ENCODE results near the gene ITK.
A peak's percentile ranks its signal among the peaks of the same experiment; 100 is the strongest.

The ITK gene

GRCh38 chr5:157252711-157253465 is 72.2 kb downstream of the ITK start:
- peak; percentile 20 for DNase-seq

DNA sequence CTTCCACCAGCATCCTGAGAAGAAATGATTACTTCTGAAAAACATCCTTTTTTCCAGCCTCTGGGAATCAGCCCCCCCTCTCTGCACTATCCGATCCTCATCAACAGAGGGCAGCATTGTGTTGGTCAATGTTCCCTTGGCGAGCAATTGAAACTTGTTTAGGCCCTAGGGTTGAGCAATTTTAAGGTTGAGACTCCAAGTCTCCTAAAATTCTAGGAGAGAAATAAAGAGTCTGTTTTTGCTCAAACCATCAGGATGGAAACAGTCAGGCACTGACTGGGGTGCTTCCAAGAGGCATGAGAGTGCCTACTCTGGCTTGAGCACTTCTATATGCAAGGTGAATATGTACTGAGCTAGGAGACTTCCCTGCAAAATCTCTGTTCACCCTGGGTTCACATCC is 72.9 kb downstream of the ITK start:
- peak; percentile 37 for DNase-seq

DNA sequence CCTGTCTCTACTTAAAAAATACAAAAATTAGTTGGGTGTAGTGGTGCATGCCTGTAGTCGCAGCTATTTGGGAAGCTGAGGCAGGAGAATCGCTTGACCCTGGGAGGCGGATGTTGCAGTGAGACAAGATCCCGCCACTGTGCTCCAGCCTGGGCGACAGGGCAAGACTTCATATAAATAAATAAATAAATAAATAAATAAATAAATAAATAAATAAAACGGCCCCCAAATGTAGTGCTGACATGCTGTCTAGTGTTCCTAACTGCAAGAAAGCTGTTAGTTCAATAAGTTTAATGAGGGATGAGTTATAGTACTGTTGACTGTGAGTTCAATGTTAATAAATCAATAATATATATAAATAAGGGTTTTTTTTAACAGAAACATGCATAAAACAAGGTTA is 77.8 kb downstream of the ITK start:
- no peak for DNase-seq

GRCh38 chr5:157259699-157260098 is 79.1 kb downstream of the ITK start:
- no peak for DNase-seq

DNA sequence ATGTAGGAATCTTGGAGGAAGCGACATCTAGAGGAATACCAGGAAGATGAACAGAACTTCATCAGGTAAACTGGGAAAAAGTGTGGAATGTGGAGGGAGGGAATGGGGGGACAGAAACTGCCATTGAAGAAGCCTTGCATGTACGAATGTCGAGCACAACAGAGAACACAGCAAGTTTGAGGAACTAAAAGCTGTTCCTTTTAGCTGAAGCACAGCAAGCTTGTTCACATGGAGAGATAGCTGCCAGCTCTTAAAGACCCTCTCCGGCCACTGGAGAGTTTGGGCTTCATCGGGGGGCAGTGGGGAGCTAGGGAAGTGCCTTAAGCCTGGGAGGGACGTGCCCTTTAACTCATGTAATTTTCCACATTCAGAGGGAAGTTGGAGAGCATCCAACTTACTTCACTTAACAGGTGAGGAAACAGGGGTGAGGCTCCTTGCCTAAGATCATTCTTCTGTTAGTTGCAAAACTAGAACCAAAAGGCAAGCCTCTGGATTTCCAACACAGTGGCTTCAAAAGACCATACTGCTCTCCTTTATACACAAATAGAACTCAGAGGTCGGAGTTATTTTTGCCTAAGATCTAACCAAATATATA is 83.0 kb downstream of the ITK start:
- no peak for DNase-seq

GRCh38 chr5:157265714-157266285 is 85.2 kb downstream of the ITK start, which contains the start of gene CYFIP2:
TSS of gene CYFIP2 (plus strand) at chr5:157266123. CDS start at chr5:157285362, 19,239 bp downstream.
- peak; percentile 25 for DNase-seq

DNA sequence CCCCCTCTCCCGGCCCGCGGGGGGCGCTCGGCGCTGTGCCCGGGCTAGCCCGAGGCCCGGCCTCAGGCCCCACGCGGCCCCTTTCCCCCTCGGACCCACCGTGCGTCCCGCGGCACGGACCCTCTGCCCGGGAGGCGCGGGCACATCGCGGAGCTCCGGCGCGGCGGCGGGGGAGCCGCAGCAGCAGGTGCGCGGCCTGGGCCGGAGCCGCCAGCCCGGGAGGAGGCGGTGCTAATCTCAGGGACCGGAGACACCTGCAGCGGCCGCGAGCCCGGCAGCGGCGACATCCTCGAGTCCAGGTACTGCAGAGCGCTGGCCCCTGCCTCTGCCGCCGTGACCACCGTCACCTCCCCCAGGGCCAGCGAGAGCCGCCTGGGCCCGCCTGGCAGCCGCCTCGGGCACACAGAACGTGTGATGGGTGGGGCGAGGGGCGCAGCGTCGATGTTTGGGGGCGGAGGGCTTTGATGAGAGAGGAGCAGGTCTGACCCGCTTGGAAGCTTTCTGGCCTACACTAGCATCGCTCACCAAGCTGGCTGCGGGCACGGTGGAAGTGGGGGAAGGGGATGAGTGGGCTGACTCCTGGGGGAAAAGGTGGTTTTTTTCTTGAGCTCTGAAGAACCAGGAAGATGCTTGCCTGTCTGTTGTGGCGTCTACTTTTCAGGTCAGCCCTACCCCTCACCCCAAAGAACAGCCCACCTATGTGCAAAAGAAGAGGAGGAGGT is 85.8 kb downstream of the ITK start:
- no peak for DNase-seq

- DNase-seq = no peak
Observed at GRCh38 chr5:157267025-157267424, 86.4 kb downstream of the ITK start.

GRCh38 chr5:157267761-157268480 is 87.3 kb downstream of the ITK start:
- DNase-seq = no peak

DNA sequence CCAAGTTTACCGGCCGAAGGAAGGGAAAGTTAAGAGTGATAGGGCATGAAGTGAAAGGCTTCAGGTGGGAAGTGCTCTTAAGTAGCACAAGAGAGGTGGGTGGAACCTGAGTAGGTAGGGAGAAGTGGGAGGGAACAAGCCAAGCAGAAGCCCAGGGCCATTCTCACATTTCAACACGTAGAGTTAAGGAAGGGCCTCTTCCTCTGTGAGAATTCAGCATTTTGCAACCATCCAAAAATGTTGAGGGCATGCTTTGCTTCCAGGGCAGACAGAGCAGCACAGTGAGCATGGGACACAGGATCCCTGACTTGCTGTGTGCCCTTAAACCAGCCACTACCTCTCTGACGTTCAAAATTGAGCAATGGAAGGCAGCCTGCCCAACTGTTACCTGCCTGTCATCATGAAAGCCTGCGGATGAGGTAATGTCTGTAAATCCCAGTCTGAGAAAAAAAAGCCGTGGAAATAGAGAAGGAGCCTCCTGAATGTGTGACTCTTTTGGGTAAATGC is 88.6 kb downstream of the ITK start:
- no peak for DNase-seq

DNA sequence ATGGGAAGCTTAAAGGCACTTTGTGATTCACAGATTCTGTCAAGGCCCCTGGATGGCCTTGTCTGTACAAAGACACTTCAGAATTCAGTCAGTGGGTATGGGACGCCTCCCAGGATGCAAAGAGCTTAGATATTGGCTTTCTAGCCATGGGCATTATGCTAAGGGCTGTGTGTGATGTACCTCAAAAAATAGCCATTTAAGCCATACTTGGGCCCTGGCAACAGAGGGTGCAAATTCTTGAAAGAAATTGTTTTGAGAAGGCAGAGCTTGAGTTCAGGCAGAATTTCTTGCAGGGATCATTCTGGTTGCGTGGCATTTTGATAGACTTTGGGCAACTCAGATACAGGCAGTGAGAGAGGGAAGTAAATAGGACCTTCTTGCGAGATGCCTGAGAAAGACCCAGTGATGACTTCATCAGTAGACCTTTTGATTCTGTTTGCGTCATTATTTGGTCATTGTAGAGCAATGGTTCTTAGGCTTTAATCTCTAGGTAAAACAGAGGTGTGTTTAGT is 89.2 kb downstream of the ITK start:
- no peak for DNase-seq

DNA sequence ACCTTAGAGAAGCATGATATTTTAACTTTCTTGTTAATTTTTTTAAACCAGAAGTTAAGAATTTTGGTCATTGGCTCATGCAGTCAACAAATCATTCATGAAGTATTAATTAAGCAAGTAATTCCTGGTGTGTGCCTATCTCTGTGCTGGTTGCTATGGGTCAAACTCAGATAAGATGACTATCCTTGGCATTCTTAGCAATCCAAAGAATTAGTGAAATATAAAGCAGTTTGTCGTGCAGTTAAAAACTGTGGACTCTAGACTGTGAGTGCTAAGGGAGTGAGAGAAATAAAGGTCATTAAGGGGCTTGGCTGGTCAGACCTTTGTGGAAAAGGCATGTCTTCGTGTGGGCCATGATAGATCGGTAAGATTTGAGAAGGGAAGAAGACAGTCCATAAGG is 90.1 kb downstream of the ITK start:
- no peak for DNase-seq

GRCh38 chr5:157271740-157272271 is 91.2 kb downstream of the ITK start:
- no peak for DNase-seq

DNA sequence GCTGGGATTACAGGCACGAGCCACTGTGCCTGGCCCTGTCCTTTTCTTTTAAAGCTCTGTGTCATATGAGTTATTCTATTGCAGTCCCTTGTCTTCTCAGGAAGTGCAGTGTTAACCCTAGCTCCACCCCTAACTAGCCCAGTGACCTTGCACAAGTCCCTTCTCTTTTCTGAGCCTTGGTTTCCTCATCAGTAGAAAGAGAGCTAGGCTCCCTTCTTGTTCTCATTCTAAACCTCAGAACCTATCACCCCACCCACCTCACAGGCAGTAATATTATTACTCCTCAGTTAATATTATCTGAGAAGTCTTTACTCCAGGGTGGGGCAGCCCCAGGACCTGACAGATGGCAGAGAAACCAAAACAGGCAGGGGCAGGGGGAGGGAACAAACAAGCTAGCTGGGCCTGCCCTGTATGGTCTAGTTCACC is 92.5 kb downstream of the ITK start:
- no peak for DNase-seq

DNA sequence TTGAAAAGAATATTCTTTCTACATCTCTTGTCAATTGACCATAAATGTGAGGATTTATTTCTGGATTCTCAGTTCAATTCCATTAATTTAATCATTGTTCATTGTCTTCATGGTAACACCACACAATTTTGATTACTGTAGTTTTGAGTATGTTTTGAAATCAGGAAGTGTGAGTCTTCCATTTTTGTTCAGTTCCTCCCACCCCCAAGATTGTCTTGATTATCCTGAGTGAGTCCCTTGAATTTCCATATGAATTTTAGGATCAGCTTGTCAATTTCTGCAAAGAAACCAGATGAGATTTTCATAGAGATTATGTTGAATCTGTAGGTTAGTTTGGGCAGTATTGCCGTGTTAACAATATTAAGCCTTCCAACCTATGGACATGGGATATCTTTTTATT is 94.8 kb downstream of the ITK start:
- DNase-seq = no peak

DNA sequence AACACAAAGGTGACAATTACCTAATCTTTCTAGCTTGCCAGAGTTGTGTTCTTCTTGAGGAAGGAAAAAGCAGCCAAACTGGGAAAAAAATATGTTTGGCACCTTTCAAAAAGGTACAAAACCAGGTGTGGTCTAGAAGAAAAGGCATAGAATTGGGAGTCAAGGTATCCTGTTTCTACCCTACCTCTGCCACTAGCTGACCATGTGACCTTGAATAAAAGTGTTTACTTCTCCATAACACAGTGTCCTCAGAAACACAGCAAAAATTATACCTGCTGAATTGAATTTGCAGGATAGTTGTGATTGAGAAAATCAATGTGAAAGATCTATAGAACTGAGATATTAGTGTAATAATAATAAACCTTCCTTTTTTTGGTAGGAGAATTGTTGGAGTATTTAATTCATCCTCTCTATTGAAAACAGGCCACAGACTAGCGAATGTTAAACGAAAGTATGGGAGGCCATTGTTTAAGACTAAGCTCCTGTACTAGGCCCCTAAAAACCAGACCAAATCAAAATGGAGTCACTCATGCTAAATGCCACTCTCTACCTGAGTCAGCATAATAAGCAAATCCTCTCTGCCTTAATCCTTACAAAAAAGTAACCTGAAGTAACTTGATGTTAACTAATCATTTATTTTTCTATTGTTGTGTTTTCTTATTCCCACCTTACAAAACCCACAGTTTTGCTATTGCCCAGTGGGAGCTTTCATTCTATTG is 97.8 kb downstream of the ITK start:
- DNase-seq = no peak

DNA sequence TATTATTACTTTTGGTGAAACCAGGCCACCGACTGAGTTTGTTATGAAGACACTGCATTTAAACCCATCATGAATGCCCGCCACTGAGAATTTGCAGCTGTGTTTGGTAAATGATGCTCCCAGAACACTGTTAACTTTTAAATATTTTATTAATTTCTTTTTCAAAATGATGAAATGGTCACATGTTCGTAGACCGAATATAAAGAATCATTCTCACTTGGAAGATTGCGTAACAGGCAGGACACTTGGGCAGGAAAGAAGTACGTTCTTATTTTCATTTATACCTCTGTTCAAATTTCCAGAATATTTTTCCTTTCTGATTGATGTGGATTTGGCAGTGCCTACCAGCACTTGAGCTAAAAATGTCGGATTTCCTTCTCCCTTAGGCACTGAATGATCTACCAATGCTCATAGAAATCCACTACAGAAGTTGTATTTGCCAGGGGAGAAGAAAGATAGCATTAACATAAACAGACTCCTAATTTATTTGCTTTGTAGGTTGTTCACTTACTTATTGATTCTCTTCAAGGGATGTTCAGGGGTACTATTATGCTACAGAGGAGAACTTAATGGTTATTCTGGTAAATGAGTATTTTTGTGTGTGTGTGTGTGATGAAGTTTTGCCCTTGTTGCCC is 99.1 kb downstream of the ITK start:
- no peak for DNase-seq

DNA sequence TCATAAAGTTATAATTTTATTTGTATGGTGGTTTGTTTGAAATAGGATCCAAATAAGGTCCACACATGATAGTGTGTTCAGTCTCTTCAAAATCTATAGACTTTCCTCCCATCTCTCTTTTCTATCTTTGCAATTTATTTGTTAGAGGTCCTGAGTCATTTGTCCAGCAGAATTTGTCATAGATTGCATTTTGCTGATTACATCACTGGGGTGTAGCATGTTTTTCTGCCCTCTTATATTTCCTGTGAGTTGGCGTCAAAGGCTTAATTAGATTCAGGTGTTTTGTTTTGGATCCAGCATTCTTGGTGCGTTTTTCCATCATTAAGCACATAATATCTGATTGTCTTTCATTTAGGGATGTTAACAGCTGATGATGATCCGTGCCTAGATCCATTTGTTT is 100.3 kb downstream of the ITK start:
- DNase-seq = peak; percentile 65

DNA sequence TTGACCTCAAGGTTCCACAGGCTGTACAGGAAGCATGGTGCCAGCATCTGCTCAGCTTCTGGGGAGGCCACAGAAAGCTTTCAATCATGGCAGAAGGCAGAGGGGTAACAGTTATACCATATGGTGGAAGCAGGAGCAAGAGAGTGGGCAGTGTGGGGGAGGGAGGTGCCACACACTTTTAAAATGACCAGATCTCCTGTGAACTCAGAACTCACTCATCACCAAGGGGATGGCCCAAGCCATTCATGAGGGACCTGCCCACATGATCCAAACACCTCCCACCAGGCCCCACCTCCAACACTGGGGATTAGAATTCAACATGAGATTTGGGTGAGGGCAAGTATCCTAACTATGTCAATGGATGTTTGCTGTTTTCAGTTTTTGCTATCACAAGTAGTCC is 101.5 kb downstream of the ITK start:
- no peak for DNase-seq

DNA sequence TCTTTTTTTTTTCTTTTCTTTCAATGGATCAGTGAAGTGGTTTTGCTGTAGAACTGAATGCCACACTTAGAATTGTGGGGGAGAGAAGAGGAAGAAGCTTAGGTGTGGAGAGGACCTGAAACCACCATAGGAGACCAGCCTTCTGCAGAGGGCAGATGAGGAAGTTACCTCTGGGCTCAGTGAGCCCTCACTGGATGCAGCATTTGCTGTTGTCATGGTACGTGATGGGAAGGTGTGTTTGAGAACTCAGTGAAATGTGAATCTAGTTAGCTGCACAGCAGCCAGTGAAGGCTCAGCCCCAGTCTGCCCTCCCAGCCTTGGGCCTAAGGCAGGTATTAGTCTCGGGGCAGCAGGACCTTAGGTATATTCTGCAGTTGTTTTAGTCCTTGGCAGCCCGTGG is 102.8 kb downstream of the ITK start:
- DNase-seq = no peak

All from HCEC 1CT (cell line).